Mucosa of descending colon (tissue), 3 donors: ENCODE results near the gene KIF1C. TPM values are rescaled to one million over a fixed set of nuclear protein-coding genes. Genes with fewer than 3 reads are reported as not detected.
A peak's percentile ranks its signal among the peaks of the same experiment; 100 is the strongest.

Experiments
- ATAC-seq: fragments of 200-7000 bp; cut with Tn5 transposase; one replicate; pipeline ENCODE4 v1.9.1; 2020; ENCODE audit warnings: mild to moderate bottlenecking, moderate library complexity
- DNase-seq, 3 donors: peaks; one replicate each; pipeline ENCODE4 v3.0.0-alpha.2; 2020
- H3K36me3 ChIP-seq: fragments of 200-600 bp; one replicate; pipeline ENCODE4 v1.8.0; 2021; ENCODE audit warnings: low read depth, mild to moderate bottlenecking
- H3K4me1 ChIP-seq: fragments of 200-600 bp; one replicate; pipeline ENCODE4 v1.8.0; 2021; ENCODE audit warnings: low read depth, mild to moderate bottlenecking
- H3K4me3 ChIP-seq: fragments of 200-600 bp; one replicate; pipeline ENCODE4 v1.8.0; 2021; ENCODE audit warnings: mild to moderate bottlenecking
- H3K9me3 ChIP-seq: fragments of 200-600 bp; one replicate; pipeline ENCODE4 v1.8.0; 2021; ENCODE audit warnings: mild to moderate bottlenecking
- intact Hi-C, 2 donors: fragments of 100-400 bp; cut with DNase I in 1 of 2; cut with micrococcal nuclease in 1 of 2; formaldehyde crosslinking; loops; one replicate each; pipeline versions ENCODE4 v1.11.0 to v1.11.1; 2022; cut with DNase I, micrococcal nuclease
- long read RNA-seq, 2 donors: library from polyadenylated mRNA; unstranded; transcript quantifications; one replicate each; pipeline ENCODE4 v2.0.0, GENCODE V29; 2019 to 2021
- total RNA-seq, 3 donors: library from RNA; stranded (reverse); fragmentation: NEBNext Ultra II Directional in 2 of 3; extraction: Animal tissue kit (Norgen Biotek cat#: 25700) in 2 of 3; gene quantifications; one replicate each; pipeline versions ENCODE4 v1.2.1 to v1.2.4, GENCODE V29; 2021 to 2023
- TF ChIP-seq, protein P1 (sequence below): fragments of 200-600 bp; IDR thresholded peaks from one replicate; pipeline ENCODE4 v1.8.0; 2022; ENCODE audit warnings: antibody characterized with exemption, mild to moderate bottlenecking
- donor health status: DM: no; HTN: no; CAD: no; lungs with moderate emphysema.
- donor health status: DM: no; HTN: no; CAD: no.
- donor health status: DM: no; HTN: yes; CAD: no.

The KIF1C gene
- 100 to 1,000 TPM; 219 to 286 (median 273) TPM for total RNA-seq
- long read RNA-seq, donor 1, full-length matches to known transcripts, result 301 of 462 reads
- long read RNA-seq, donor 1, partial matches to known transcripts, result 123 of 462 reads
- long read RNA-seq, donor 1, other reads (novel, unspliced or antisense), result 38 of 462 reads
- long read RNA-seq, donor 2, partial matches to known transcripts, result 7 of 12 reads
- long read RNA-seq, donor 2, other reads (novel, unspliced or antisense), result 5 of 12 reads

GRCh38 chr17:4997302-4998026 lies at the start of gene KIF1C, which contains the start of gene INCA1:
TSS of gene KIF1C (plus strand) at chr17:4997950. CDS start at chr17:5000247, 2,297 bp downstream.
TSS of gene INCA1 (minus strand) at chr17:4997522. CDS start at chr17:4994437, 3,085 bp downstream.
- TF ChIP-seq, protein P1, sequence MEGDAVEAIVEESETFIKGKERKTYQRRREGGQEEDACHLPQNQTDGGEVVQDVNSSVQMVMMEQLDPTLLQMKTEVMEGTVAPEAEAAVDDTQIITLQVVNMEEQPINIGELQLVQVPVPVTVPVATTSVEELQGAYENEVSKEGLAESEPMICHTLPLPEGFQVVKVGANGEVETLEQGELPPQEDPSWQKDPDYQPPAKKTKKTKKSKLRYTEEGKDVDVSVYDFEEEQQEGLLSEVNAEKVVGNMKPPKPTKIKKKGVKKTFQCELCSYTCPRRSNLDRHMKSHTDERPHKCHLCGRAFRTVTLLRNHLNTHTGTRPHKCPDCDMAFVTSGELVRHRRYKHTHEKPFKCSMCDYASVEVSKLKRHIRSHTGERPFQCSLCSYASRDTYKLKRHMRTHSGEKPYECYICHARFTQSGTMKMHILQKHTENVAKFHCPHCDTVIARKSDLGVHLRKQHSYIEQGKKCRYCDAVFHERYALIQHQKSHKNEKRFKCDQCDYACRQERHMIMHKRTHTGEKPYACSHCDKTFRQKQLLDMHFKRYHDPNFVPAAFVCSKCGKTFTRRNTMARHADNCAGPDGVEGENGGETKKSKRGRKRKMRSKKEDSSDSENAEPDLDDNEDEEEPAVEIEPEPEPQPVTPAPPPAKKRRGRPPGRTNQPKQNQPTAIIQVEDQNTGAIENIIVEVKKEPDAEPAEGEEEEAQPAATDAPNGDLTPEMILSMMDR, result no peak
- intact Hi-C loops, result no loop called here
- ATAC-seq, result peak; percentile 94

DNA sequence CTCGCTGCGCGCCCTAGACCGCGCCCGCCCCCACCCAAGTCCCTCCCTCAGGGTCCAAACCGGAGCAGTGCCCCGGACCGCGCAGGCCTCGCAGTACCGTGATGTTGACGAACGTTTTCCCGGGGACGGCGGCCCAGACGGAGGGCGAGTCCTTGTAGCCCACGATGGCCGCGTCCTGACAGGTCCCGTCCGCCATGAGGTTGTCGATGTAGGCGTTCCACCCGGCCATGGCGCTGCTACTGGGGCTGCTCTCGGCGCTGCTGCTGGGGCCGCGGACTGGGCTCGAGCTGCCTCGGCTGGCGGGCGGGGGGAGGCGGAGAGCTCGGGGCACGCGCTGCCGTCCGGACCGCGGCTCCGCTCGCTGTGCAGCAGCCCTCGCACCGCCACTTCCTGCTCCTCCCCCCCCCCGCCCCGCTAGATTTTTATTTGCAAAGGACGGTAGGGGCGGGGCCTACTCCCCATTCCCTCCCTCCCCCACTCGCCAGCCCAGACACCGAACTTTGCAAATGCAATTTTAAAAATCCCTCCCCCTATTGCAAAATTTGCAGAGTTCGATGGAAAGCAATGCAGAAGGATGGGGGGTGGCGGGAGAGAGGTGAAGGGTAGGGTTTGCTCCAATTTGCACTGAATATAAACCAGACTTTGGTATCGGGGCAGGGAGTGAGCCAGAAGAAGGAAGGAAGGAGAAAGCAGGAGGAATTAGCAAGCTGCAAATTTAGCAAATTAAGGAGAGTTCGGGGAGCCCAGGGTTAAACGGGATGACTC lies 49.4 kb upstream of the KIF1C start, which contains the start of gene PFN1:
Gene PFN1, minus strand, starts transcription at position 365 of the 765 bp plus-strand sequence. Its CDS starts 136 bp downstream, at position 229.
- H3K36me3 ChIP-seq, result no peaks in the 10 kb centered on the region
- intact Hi-C loops, result no loop called here
- ATAC-seq (peak; percentile 71), DNase-seq (peak; percentile 91 to 95 (median 93))
- no peaks in the 10 kb centered on the region for H3K9me3 ChIP-seq
- peak within 1 kb of the TSS; percentile 98 for H3K4me3 ChIP-seq
- TF ChIP-seq, protein P1, result no peak
- H3K4me1 ChIP-seq, result peaks cover 33% of the 10 kb centered on the region

More at GRCh38 chr17:4997302-4998026, at the start of gene KIF1C, which contains the start of gene INCA1:
- peak; percentile 94 to 96 (median 96) for DNase-seq
- Histone ChIP-seq H3K4me3 (peak within 1 kb of the TSS; percentile 92), H3K36me3 (peaks cover 7% of the 10 kb centered on the region), H3K4me1 (peaks cover 22% of the 10 kb centered on the region), H3K9me3 (no peaks in the 10 kb centered on the region)

- TF ChIP-seq, protein P1, result no peak
- H3K36me3 ChIP-seq, result no peaks in the 10 kb centered on the region
- peak; percentile 62 for ATAC-seq
Measured at GRCh38 chr17:4948931-4949320, 48.8 kb upstream of the KIF1C start.

GRCh38 chr17:4949321-4950074 lies 48.3 kb upstream of the KIF1C start:
- Histone ChIP-seq H3K4me1 (peaks cover 33% of the 10 kb centered on the region), H3K9me3 (no peaks in the 10 kb centered on the region), H3K4me3 (peak overlapping the region; percentile 98), H3K36me3 (no peaks in the 10 kb centered on the region)
- ATAC-seq (peak; percentile 54), DNase-seq (peak; percentile 88 to 94 (median 91))
- intact Hi-C loops, result no loop called here
- TF ChIP-seq, protein P1, result no peak

More at GRCh38 chr17:4948931-4949320, 48.8 kb upstream of the KIF1C start:
- H3K4me1 ChIP-seq, result peaks cover 33% of the 10 kb centered on the region
- intact Hi-C loops, result no loop called here
- H3K4me3 ChIP-seq, result peak overlapping the region; percentile 98
- no peaks in the 10 kb centered on the region for H3K9me3 ChIP-seq
- peak; percentile 80 to 93 (median 91) for DNase-seq
